Subcutaneous adipose tissue (tissue), 4 donors: ENCODE results near the gene ALOX5AP. TPM values are rescaled to one million over a fixed set of nuclear protein-coding genes. Genes with fewer than 3 reads are reported as not detected.

ENCODE experiments used
- CTCF ChIP-seq: fragments of 450-650 bp; IDR thresholded peaks from one replicate; pipeline ENCODE4 v1.5.1; 2016; ENCODE audit warnings: low read depth, mild to moderate bottlenecking, control low read depth, antibody characterized with exemption, moderate library complexity
- total RNA-seq, 4 donors: library from RNA; depleted of rRNA; stranded (reverse); fragments of >200 nt; gene quantifications; one replicate each; pipeline ENCODE4 v1.1.0, GENCODE V29; 2016

The ALOX5AP gene
- total RNA-seq, 4 donors from 2014 or later: 6.6 to 123 (median 58.5) TPM

- no peak for TF ChIP-seq CTCF
Measured at GRCh38 chr13:30808600-30808999, 73.3 kb downstream of the ALOX5AP start.

- no peak for TF ChIP-seq CTCF
Measured at GRCh38 chr13:30809787-30810186, 74.4 kb downstream of the ALOX5AP start.

- no peak for TF ChIP-seq CTCF
Measured at GRCh38 chr13:30810261-30810701, 74.9 kb downstream of the ALOX5AP start.

- no peak for TF ChIP-seq CTCF
Measured at GRCh38 chr13:30810801-30811200, 75.5 kb downstream of the ALOX5AP start.

Other genes with a start within 250 kb of the ALOX5AP start
- 10 to 100 TPM; 24.3 to 47.8 (median 25.9) TPM for gene USPL1, start 117.6 kb upstream of the ALOX5AP start, total RNA-seq
- gene MEDAG, start 170.7 kb downstream of the ALOX5AP start, total RNA-seq: 100 to 1,000 TPM in 3 of 4 donors, 10 to 100 TPM in 1; 83.8 to 174 (median 140) TPM
- under 1 TPM in 1 of 4 donors, not detected in 3; 0.51 TPM for gene TEX26, start 197.1 kb downstream of the ALOX5AP start, total RNA-seq